Measurements from ENCODE around the gene TIGD4.

DNA sequence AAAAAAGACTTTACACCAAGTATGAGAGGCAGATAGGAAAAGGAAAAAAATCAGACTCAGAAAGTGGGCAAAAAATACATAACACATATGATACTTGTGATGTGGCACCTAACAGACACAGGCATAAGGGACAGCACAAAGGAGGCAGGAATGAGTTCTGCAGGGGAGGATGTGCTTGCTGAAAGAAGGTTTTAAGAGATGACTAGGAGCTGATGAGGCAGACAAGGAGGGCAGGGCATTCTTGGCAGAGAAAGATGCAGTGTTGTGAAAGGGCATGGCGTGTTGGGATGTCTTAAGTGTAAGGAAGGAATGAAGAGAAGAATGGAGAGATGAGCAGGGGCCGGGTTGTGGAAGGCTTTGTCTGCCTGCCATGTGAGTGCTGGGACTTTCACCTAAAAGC, 50.1 kb downstream of the TIGD4 start:
- no peak for TF ChIP-seq EZH2 (IDR thresholded peaks at IDR 0.05; ENCODE audit: borderline replicate concordance, low read length)
- TF ChIP-seq, protein P1, sequence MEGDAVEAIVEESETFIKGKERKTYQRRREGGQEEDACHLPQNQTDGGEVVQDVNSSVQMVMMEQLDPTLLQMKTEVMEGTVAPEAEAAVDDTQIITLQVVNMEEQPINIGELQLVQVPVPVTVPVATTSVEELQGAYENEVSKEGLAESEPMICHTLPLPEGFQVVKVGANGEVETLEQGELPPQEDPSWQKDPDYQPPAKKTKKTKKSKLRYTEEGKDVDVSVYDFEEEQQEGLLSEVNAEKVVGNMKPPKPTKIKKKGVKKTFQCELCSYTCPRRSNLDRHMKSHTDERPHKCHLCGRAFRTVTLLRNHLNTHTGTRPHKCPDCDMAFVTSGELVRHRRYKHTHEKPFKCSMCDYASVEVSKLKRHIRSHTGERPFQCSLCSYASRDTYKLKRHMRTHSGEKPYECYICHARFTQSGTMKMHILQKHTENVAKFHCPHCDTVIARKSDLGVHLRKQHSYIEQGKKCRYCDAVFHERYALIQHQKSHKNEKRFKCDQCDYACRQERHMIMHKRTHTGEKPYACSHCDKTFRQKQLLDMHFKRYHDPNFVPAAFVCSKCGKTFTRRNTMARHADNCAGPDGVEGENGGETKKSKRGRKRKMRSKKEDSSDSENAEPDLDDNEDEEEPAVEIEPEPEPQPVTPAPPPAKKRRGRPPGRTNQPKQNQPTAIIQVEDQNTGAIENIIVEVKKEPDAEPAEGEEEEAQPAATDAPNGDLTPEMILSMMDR (IDR thresholded peaks at IDR 0.05; ENCODE audit: low read length): no peak
